SK-N-SH (cell line): ENCODE measurements around the gene DDI2. TPM values are rescaled to one million over a fixed set of nuclear protein-coding genes. Genes with fewer than 3 reads are reported as not detected.

Experiments
- CTCF ChIA-PET: fragments of 300-600, 350-600 bp; formaldehyde crosslinking; extraction: SDS; loops from one replicate; lab custom pipeline; 2021; lab: Yijun Ruan, JAX
- POLR2A ChIA-PET: fragments of 350-600 bp; sonication (Branson Sonifier 250); formaldehyde crosslinking; extraction: SDS; loops from one replicate; lab custom pipeline; 2020; ENCODE audit warnings: antibody characterized with exemption, inconsistent platforms; lab: Yijun Ruan, JAX
- DNase-seq: peaks from one replicate; pipeline ENCODE4 v3.0.0; 2012
- H2AFZ ChIP-seq: fragments of 200-600 bp; sonication (generic); 2 replicates; pipeline ENCODE4 v1.8.1; 2016; ENCODE audit warnings: antibody characterized with exemption, mild to moderate bottlenecking, low read depth
- H3F3A ChIP-seq: fragments of 200-600 bp; sonication (generic); replicated peaks from 2 replicates; pipeline ENCODE3; 2016; ENCODE audit warnings: antibody characterized with exemption, mild to moderate bottlenecking; ENCODE audit not compliant: insufficient read depth
- H3K27ac ChIP-seq, 2 experiments: fragments of 200-500 bp in 1 of 2; fragments of 200-600 bp in 1 of 2; sonication (Bioruptor generic) in 1 of 2; sonication (generic), shearing (Covaris generic) in 1 of 2; 2 replicates each; pipeline versions ENCODE4 v1.5.1 to v1.6.1; 2014 to 2016; ENCODE audit warnings: low read depth in 2 of 2, inconsistent platforms in 1 of 2, low read length in 1 of 2, mild to moderate bottlenecking in 1 of 2, mixed read lengths in 1 of 2
- H3K27me3 ChIP-seq: fragments of 200-600 bp; sonication (generic), shearing (Covaris generic); 2 replicates; pipeline ENCODE4 v1.6.1; 2016; ENCODE audit warnings: mixed run types; ENCODE audit not compliant: insufficient read depth
- H3K36me3 ChIP-seq, 2 experiments: fragments of 200-500 bp in 1 of 2; fragments of 200-600 bp in 1 of 2; sonication (Bioruptor generic) in 1 of 2; sonication (generic) in 1 of 2; replicated peaks in 1 of 2; 2 replicates each; pipeline versions ENCODE3 to v1.5.1; 2014 to 2016; ENCODE audit warnings: low read length in 1 of 2, mild to moderate bottlenecking in 1 of 2; ENCODE audit not compliant: insufficient read depth in 2 of 2, control insufficient read depth in 1 of 2
- H3K4me1 ChIP-seq, 2 experiments: fragments of 200-500 bp in 1 of 2; fragments of 200-600 bp in 1 of 2; sonication (Bioruptor generic) in 1 of 2; sonication (generic), shearing (Covaris generic) in 1 of 2; 2 replicates each; pipeline versions ENCODE4 v1.5.1 to v1.6.1; 2014 to 2016; ENCODE audit warnings: low read depth in 1 of 2, low read length in 1 of 2, mixed run types in 1 of 2; ENCODE audit not compliant: insufficient read depth in 2 of 2, control insufficient read depth in 1 of 2
- H3K4me2 ChIP-seq: fragments of 200-600 bp; sonication (generic), shearing (Covaris generic); 2 replicates; pipeline ENCODE4 v1.6.1; 2017; ENCODE audit warnings: mixed run types
- H3K4me3 ChIP-seq, 2 experiments: fragments of 200-500 bp in 1 of 2; fragments of 200-600 bp in 1 of 2; sonication (Bioruptor generic) in 1 of 2; sonication (generic), shearing (Covaris generic) in 1 of 2; 2 replicates each; pipeline versions ENCODE4 v1.5.1 to v1.8.1; 2014 to 2016; ENCODE audit warnings: low read depth in 2 of 2, inconsistent platforms in 1 of 2, low read length in 1 of 2, mild to moderate bottlenecking in 1 of 2, mixed read lengths in 1 of 2, moderate library complexity in 1 of 2
- H3K79me2 ChIP-seq: fragments of 200-600 bp; sonication (generic); 2 replicates; pipeline ENCODE4 v1.8.1; 2017; ENCODE audit warnings: mild to moderate bottlenecking; ENCODE audit not compliant: insufficient read depth
- H3K9ac ChIP-seq: fragments of 200-600 bp; sonication (generic); 2 replicates; pipeline ENCODE4 v1.6.1; 2017; ENCODE audit warnings: mixed run types
- H3K9me2 ChIP-seq: fragments of 200-600 bp; sonication (generic); 2 replicates; pipeline ENCODE4 v1.6.1; 2017; ENCODE audit warnings: mixed run types
- H3K9me3 ChIP-seq: fragments of 200-600 bp; sonication (generic); 2 replicates; pipeline ENCODE4 v1.6.1; 2017; ENCODE audit warnings: mixed run types, mild to moderate bottlenecking, moderate library complexity
- H4K20me1 ChIP-seq: fragments of 200-600 bp; sonication (generic); 2 replicates; pipeline ENCODE4 v1.6.1; 2017; ENCODE audit warnings: mild to moderate bottlenecking, mixed run types; ENCODE audit not compliant: insufficient read depth
- ELF1 ChIP-seq: IDR thresholded peaks from 2 replicates; pipeline ENCODE4 v1.4.0; 2012
- EZH2phosphoT487 ChIP-seq: fragments of 200-600 bp; sonication (generic); IDR thresholded peaks from 2 replicates; pipeline ENCODE4 v1.6.1; 2017; ENCODE audit warnings: low read depth, mixed run types, mild to moderate bottlenecking, antibody characterized with exemption, moderate library complexity, borderline replicate concordance
- FOSL2 ChIP-seq: IDR thresholded peaks from 2 replicates; pipeline ENCODE4 v1.4.0; 2012; ENCODE audit warnings: low read depth, mild to moderate bottlenecking, moderate library complexity, borderline replicate concordance
- IRF3 ChIP-seq: fragments of 150-350 bp; IDR thresholded peaks from 2 replicates; pipeline ENCODE4 v1.6.1; 2016; ENCODE audit warnings: mild to moderate bottlenecking, low read depth, low read length
- MEF2A ChIP-seq: IDR thresholded peaks from 2 replicates; pipeline ENCODE4 v1.4.0; 2012; ENCODE audit warnings: low read depth, borderline replicate concordance
- MXI1 ChIP-seq: IDR thresholded peaks from 2 replicates; pipeline ENCODE4 v1.6.1; 2012; ENCODE audit warnings: mild to moderate bottlenecking, low read depth, low read length, improper control_type of control experiment
- NFIC ChIP-seq: IDR thresholded peaks from 2 replicates; pipeline ENCODE4 v1.4.0; 2012; ENCODE audit warnings: borderline replicate concordance
- NRF1 ChIP-seq: IDR thresholded peaks from 2 replicates; pipeline ENCODE4 v1.6.1; 2012; ENCODE audit warnings: low read depth, mild to moderate bottlenecking, low read length
- POLR2AphosphoS5 ChIP-seq: IDR thresholded peaks from 2 replicates; pipeline ENCODE4 v1.6.1; 2012; ENCODE audit warnings: low read depth, low read length
- RAD21 ChIP-seq: IDR thresholded peaks from 2 replicates; pipeline ENCODE4 v1.6.1; 2012; ENCODE audit warnings: mild to moderate bottlenecking, low read length
- RCOR1 ChIP-seq: fragments of 150-350 bp; IDR thresholded peaks from 2 replicates; pipeline ENCODE4 v1.6.1; 2017; ENCODE audit warnings: antibody characterized with exemption, low read length
- REST ChIP-seq: IDR thresholded peaks from 2 replicates; pipeline ENCODE4 v1.6.1; 2012; ENCODE audit warnings: mild to moderate bottlenecking, low read depth, low read length, moderate library complexity
- TEAD4 ChIP-seq: IDR thresholded peaks from 2 replicates; pipeline ENCODE4 v1.4.0; 2012; ENCODE audit warnings: mild to moderate bottlenecking, borderline replicate concordance; ENCODE audit not compliant: insufficient read depth
- USF1 ChIP-seq: IDR thresholded peaks from 2 replicates; pipeline ENCODE4 v1.4.0; 2012; ENCODE audit warnings: low read depth, borderline replicate concordance
- YY1 ChIP-seq: IDR thresholded peaks from 2 replicates; pipeline ENCODE4 v1.4.0; 2012; ENCODE audit warnings: low read depth, mild to moderate bottlenecking
- ZBTB33 ChIP-seq: IDR thresholded peaks from 2 replicates; pipeline ENCODE4 v1.4.0; 2012; ENCODE audit warnings: low read depth, borderline replicate concordance
- WGBS: methylation state at CpG from one replicate; pipeline ENCODE4 v1.1.6; 2017; ENCODE audit warnings: low lambda C conversion rate; 5-methylcytosine and 5-hydroxymethylcytosine counted together
- polyA plus RNA-seq, 3 experiments: library from polyadenylated mRNA; depleted of rRNA; stranded (reverse); fragments of >200 nt; gene quantifications; 2 replicates each; pipeline ENCODE4 v1.2.3, GENCODE V29; 2012

Gene DDI2
- polyA plus RNA-seq, 1 of the 3 experiments (the other 2 are of a cell fraction): 2.8 TPM

- Histone ChIP-seq H3K4me1 (no peaks in the 10 kb centered on the region; a peak in 2 of 4 replicates), H2AFZ (no peak overlapping the region), H3K27ac (no peak overlapping the region), H3K36me3 (peaks cover 42 to 46% of the 10 kb centered on the region in 2 experiments), H3K79me2 (no peaks in the 10 kb centered on the region), H3K4me3 (no peak overlapping the region), H3F3A (peaks cover 4% of the 10 kb centered on the region), H3K4me2 (no peak overlapping the region), H3K9me3 (no peaks in the 10 kb centered on the region), H3K9me2 (no peaks in the 10 kb centered on the region), H3K27me3 (no peaks in the 10 kb centered on the region), H3K9ac (no peak overlapping the region), H4K20me1 (no peaks in the 10 kb centered on the region)
- DNase-seq: no peak
- 96% methylated on average over 1 of the region's 1 CpG for WGBS
- POLR2A ChIA-PET: no interaction called here
- TF ChIP-seq NRF1 (no peak), NFIC (no peak), POLR2AphosphoS5 (no peak), YY1 (no peak), MXI1 (no peak), REST (no peak), RAD21 (no peak), EZH2phosphoT487 (no peak), RCOR1 (no peak), MEF2A (no peak), ELF1 (no peak), FOSL2 (no peak), ZBTB33 (no peak), USF1 (no peak), TEAD4 (no peak), IRF3 (no peak)
- CTCF ChIA-PET: interaction anchor here (1.8 kb wide), 1 partner anchor 13 kb away, joined by 7 read pairs; no protein-coding TSS in a partner anchor
Observed at GRCh38 chr1:15570861-15571260, 46.4 kb upstream of the DDI2 start.
